Breast epithelium (tissue), 3 donors: Measurements from ENCODE around the gene REPS2.

Source experiments
- POLR2A ChIP-seq: fragments of 450-650 bp; IDR thresholded peaks from one replicate; pipeline ENCODE4 v1.6.1; 2016; ENCODE audit warnings: antibody characterized with exemption, mild to moderate bottlenecking, moderate library complexity
- POLR2AphosphoS5 ChIP-seq, 3 donors: sonication (generic); formaldehyde crosslinking; IDR thresholded peaks; one replicate each; pipeline ENCODE4 v1.6.1; 2017; ENCODE audit warnings: antibody characterized with exemption in 3 of 3

GRCh38 chrX:16931371-16931770, 15.1 kb upstream of the REPS2 start:
- TF ChIP-seq POLR2A (no peak), POLR2AphosphoS5 (IDR thresholded peaks at IDR 0.05) (no peak)
